MM.1S (cell line): ENCODE measurements around the gene THAP12.

Experiments
- CTCF ChIP-seq: fragments of 300-600 bp; sonication (generic); IDR thresholded peaks from 2 replicates; pipeline ENCODE4 v1.5.1; 2016; ENCODE audit warnings: antibody characterized with exemption, low read length, mixed read lengths
- EZH2 ChIP-seq: fragments of 300-600 bp; sonication (generic); optimal IDR thresholded peaks from 2 replicates; pipeline ENCODE3; 2017; ENCODE audit warnings: low read depth, mild to moderate bottlenecking, antibody characterized with exemption, low read length, mixed read lengths

DNA sequence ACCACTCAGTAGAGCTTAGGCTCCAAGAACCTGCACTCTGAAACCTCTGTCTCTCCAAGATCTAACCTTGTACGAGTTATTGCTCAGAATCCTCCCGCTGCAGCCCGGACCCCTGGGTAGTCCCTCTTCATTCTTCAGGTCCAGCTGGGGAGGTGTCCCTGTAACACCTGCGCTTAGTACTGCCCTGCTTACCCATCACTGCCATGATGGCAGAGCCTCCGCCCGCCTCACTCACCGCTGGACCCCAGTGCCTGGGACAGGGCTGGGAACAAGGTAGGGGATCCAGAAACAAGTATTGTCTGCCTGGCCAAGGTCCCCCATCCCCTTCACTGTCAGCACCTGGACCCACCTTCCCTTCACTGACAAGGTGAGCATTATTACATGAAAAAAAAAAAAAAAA lies 50.3 kb downstream of the THAP12 start:
- TF ChIP-seq CTCF (no peak), EZH2 (no peak)
